Measurements from ENCODE around the gene SFTPD. TPM values are rescaled to one million over a fixed set of nuclear protein-coding genes. Genes with fewer than 3 reads are reported as not detected.

SFTPD gene
- polyA plus RNA-seq, 1 of the 3 experiments (the other 2 are of a cell fraction): 0.03 TPM

GRCh38 chr10:79927111-79927828, 21.6 kb downstream of the SFTPD start:
- peaks cover 0 to 20% of the 10 kb centered on the region in 2 experiments; a peak in 1 of 4 replicates for H3K4me1 ChIP-seq (ENCODE audit: control insufficient read depth in 1 of 2, insufficient read depth in 2 of 2, low read depth in 1 of 2, low read length in 1 of 2)
- no peak overlapping the region; a peak in 1 of 4 replicates for H3K27ac ChIP-seq (ENCODE audit: low read depth in 2 of 2, low read length in 1 of 2)
- no peak overlapping the region for H3K4me3 ChIP-seq (ENCODE audit: low read depth in 2 of 2, low read length in 1 of 2)
- peak; percentile 46 for DNase-seq
- no peaks in the 10 kb centered on the region for H3K79me2 ChIP-seq (ENCODE audit: insufficient read depth)
- no peaks in the 10 kb centered on the region for H3F3A ChIP-seq (replicated peaks; ENCODE audit: insufficient read depth)
- POLR2A ChIA-PET: no interaction called here
- WGBS (ENCODE audit: low lambda C conversion rate): 49% methylated on average over 3 of the region's 3 CpGs
- CTCF ChIA-PET: interaction anchor here (1.5 kb wide), 2 partner anchors 8 to 365 kb away, joined by 3 to 5 read pairs; no protein-coding TSS in a partner anchor
- no peaks in the 10 kb centered on the region for H3K9me3 ChIP-seq
- H3K27me3 ChIP-seq (ENCODE audit: insufficient read depth): peaks cover 4% of the 10 kb centered on the region; the same call in 1 of the 2 replicates
- no peaks in the 10 kb centered on the region for H3K9me2 ChIP-seq
- no peak overlapping the region for H2AFZ ChIP-seq (ENCODE audit: low read depth)
- H3K9ac ChIP-seq: no peak overlapping the region
- TF ChIP-seq GABPA (IDR thresholded peaks at IDR 0.05; ENCODE audit: low read depth) (no peak), TAF1 (IDR thresholded peaks at IDR 0.05; ENCODE audit: borderline replicate concordance, low read depth, low read length) (no peak), FOSL2 (IDR thresholded peaks at IDR 0.05; ENCODE audit: borderline replicate concordance, low read depth) (no peak), MAX (IDR thresholded peaks at IDR 0.05; ENCODE audit: low read depth) (no peak), MXI1 (IDR thresholded peaks at IDR 0.05; ENCODE audit: low read depth, low read length) (no peak), PBX3 (IDR thresholded peaks at IDR 0.05) (no peak), FOXJ3 (CRISPR knock-in tag; IDR thresholded peaks at IDR 0.05) (no peak), TCF12 (IDR thresholded peaks at IDR 0.05) (no peak), SMC3 (IDR thresholded peaks at IDR 0.05; ENCODE audit: low read depth, low read length) (no peak), NRF1 (IDR thresholded peaks at IDR 0.05; ENCODE audit: low read depth, low read length) (no peak), CHD2 (IDR thresholded peaks at IDR 0.05; ENCODE audit: low read length, partially characterized antibody) (no peak), SIN3A (IDR thresholded peaks at IDR 0.05; ENCODE audit: borderline replicate concordance, low read depth, low read length) (no peak), RCOR1 (IDR thresholded peaks at IDR 0.05; ENCODE audit: low read length) (no peak), POLR2AphosphoS5 (IDR thresholded peaks at IDR 0.05; ENCODE audit: low read depth, low read length) (no peak), RXRA (IDR thresholded peaks at IDR 0.05; ENCODE audit: borderline replicate concordance, low read depth) (no peak)
- TF ChIP-seq, protein P1, sequence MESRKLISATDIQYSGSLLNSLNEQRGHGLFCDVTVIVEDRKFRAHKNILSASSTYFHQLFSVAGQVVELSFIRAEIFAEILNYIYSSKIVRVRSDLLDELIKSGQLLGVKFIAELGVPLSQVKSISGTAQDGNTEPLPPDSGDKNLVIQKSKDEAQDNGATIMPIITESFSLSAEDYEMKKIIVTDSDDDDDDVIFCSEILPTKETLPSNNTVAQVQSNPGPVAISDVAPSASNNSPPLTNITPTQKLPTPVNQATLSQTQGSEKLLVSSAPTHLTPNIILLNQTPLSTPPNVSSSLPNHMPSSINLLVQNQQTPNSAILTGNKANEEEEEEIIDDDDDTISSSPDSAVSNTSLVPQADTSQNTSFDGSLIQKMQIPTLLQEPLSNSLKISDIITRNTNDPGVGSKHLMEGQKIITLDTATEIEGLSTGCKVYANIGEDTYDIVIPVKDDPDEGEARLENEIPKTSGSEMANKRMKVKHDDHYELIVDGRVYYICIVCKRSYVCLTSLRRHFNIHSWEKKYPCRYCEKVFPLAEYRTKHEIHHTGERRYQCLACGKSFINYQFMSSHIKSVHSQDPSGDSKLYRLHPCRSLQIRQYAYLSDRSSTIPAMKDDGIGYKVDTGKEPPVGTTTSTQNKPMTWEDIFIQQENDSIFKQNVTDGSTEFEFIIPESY (IDR thresholded peaks at IDR 0.05; ENCODE audit: borderline replicate concordance, low read depth): no peak
- TF ChIP-seq, protein P2, sequence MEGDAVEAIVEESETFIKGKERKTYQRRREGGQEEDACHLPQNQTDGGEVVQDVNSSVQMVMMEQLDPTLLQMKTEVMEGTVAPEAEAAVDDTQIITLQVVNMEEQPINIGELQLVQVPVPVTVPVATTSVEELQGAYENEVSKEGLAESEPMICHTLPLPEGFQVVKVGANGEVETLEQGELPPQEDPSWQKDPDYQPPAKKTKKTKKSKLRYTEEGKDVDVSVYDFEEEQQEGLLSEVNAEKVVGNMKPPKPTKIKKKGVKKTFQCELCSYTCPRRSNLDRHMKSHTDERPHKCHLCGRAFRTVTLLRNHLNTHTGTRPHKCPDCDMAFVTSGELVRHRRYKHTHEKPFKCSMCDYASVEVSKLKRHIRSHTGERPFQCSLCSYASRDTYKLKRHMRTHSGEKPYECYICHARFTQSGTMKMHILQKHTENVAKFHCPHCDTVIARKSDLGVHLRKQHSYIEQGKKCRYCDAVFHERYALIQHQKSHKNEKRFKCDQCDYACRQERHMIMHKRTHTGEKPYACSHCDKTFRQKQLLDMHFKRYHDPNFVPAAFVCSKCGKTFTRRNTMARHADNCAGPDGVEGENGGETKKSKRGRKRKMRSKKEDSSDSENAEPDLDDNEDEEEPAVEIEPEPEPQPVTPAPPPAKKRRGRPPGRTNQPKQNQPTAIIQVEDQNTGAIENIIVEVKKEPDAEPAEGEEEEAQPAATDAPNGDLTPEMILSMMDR (IDR thresholded peaks at IDR 0.05): no peak
- H3K36me3 ChIP-seq (replicated peaks in 1 of 2; ENCODE audit: control insufficient read depth in 1 of 2, insufficient read depth in 2 of 2, low read length in 1 of 2): no peaks in the 10 kb centered on the region
- H4K20me1 ChIP-seq (ENCODE audit: insufficient read depth): no peaks in the 10 kb centered on the region
- no peak overlapping the region for H3K4me2 ChIP-seq
